ENCODE data around the gene IL25. TPM values are rescaled to one million over a fixed set of nuclear protein-coding genes. Genes with fewer than 3 reads are reported as not detected.

The IL25 gene
- total and polyA plus RNA-seq, 10 of the 15 experiments (the other 5 are each of a cell fraction or from before 2014, with no cell fraction given): not detected

DNA sequence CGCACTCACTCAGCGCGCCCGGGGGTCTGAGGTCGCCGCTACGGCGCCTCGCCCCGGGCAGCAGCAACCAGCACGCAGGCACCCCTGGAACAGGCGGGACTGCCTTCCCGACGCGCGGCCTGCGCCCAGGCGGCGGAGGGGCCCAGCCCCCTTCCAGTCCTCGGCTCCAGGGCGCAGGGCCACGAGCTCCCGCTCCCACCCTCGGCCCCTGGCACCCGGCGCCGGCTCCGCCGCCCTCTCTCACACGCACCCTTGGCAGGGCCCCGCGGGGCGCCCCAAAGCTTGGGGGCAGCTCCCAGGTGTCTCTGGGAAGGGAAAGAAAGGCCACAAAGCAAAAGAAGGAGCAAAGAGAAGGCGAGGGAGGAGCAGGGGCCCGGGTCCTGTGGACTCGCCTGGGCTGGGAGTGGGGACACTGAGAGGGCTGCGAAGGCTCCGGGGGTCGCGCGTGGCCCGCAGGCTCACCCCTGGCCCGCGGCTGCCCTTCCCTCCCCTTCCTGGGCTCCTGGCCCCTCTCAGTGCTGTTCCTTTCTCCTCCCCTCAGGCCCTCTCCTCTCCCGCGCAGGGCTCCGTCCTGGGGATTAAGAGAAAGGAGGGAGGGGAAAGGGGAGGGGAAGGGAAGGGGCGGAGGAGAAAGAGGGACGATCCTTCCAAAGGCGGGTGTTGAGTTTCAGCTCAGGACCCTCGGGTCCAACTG lies 6.7 kb upstream of the IL25 start:
- Histone ChIP-seq H2AFZ (ENCODE audit: control insufficient read depth, low read depth, low read length) (no peak overlapping the region), H3K4me1 (ENCODE audit: control insufficient read depth, insufficient read depth, low read length) (no peaks in the 10 kb centered on the region), H3K36me3 (ENCODE audit: control insufficient read depth in 2 of 2, insufficient read depth in 2 of 2, low read length in 1 of 2) (no peaks in the 10 kb centered on the region), H4K20me1 (ENCODE audit: control insufficient read depth, insufficient read depth) (no peaks in the 10 kb centered on the region), H3K27me3 (replicated peaks in 1 of 2; ENCODE audit: control insufficient read depth in 2 of 2, insufficient read depth in 2 of 2, low read length in 1 of 2) (peaks cover 0 to 8% of the 10 kb centered on the region in 2 experiments; a peak in 3 of 4 replicates), H3K9me3 (replicated peaks; ENCODE audit: control insufficient read depth, insufficient read depth, low read length) (no peaks in the 10 kb centered on the region), H3K4me2 (ENCODE audit: control insufficient read depth, insufficient read depth) (no peak overlapping the region), H3K27ac (ENCODE audit: control insufficient read depth, insufficient read depth) (no peak overlapping the region), H3K79me2 (ENCODE audit: control insufficient read depth, insufficient read depth, low read length) (no peaks in the 10 kb centered on the region), H3K9ac (ENCODE audit: control insufficient read depth, insufficient read depth, low read length) (no peak overlapping the region), H3K4me3 (no peak overlapping the region)
- SMC1A ChIA-PET (ENCODE audit: uncharacterized antibody, unreplicated experiment): no interaction called here
- ATAC-seq (no peak), FAIRE-seq (no peak), DNase-seq (ENCODE audit: low read depth, low spot score) (no peak)
- intact Hi-C loops (cut with micrococcal nuclease; ENCODE audit: unreplicated experiment): no loop called here
- POLR2A ChIA-PET: no interaction called here
- in situ Hi-C loops (cut with MboI): no loop called here
- TF ChIP-seq SMAD5 (IDR thresholded peaks at IDR 0.05; ENCODE audit: low read depth) (no peak), RFX5 (IDR thresholded peaks at IDR 0.05; ENCODE audit: low read depth, low read length) (no peak), NFYB (IDR thresholded peaks at IDR 0.05; ENCODE audit: insufficient read depth, low read depth, low read length) (no peak), JUNB (IDR thresholded peaks at IDR 0.05) (no peak), NFIC (IDR thresholded peaks at IDR 0.05; ENCODE audit: low read depth, low read length) (no peak), PAX8 (IDR thresholded peaks at IDR 0.05) (no peak), MXI1 (IDR thresholded peaks at IDR 0.05; ENCODE audit: low read depth, low read length) (no peak), SUPT20H (IDR thresholded peaks at IDR 0.05; ENCODE audit: borderline replicate concordance, control insufficient read depth, low read depth, low read length) (no peak)
- TF ChIP-seq, protein P1, sequence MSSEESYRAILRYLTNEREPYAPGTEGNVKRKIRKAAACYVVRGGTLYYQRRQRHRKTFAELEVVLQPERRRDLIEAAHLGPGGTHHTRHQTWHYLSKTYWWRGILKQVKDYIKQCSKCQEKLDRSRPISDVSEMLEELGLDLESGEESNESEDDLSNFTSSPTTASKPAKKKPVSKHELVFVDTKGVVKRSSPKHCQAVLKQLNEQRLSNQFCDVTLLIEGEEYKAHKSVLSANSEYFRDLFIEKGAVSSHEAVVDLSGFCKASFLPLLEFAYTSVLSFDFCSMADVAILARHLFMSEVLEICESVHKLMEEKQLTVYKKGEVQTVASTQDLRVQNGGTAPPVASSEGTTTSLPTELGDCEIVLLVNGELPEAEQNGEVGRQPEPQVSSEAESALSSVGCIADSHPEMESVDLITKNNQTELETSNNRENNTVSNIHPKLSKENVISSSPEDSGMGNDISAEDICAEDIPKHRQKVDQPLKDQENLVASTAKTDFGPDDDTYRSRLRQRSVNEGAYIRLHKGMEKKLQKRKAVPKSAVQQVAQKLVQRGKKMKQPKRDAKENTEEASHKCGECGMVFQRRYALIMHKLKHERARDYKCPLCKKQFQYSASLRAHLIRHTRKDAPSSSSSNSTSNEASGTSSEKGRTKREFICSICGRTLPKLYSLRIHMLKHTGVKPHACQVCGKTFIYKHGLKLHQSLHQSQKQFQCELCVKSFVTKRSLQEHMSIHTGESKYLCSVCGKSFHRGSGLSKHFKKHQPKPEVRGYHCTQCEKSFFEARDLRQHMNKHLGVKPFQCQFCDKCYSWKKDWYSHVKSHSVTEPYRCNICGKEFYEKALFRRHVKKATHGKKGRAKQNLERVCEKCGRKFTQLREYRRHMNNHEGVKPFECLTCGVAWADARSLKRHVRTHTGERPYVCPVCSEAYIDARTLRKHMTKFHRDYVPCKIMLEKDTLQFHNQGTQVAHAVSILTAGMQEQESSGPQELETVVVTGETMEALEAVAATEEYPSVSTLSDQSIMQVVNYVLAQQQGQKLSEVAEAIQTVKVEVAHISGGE (CRISPR knock-in tag; IDR thresholded peaks at IDR 0.05): no peak
- TF ChIP-seq, protein P2, sequence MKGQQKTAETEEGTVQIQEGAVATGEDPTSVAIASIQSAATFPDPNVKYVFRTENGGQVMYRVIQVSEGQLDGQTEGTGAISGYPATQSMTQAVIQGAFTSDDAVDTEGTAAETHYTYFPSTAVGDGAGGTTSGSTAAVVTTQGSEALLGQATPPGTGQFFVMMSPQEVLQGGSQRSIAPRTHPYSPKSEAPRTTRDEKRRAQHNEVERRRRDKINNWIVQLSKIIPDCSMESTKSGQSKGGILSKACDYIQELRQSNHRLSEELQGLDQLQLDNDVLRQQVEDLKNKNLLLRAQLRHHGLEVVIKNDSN (IDR thresholded peaks at IDR 0.05; ENCODE audit: borderline replicate concordance, extremely low read length, insufficient read depth, low read depth, low read length): no peak
- CTCF ChIA-PET: no interaction called here
- no TSS peak for BruUV-seq (replicated peaks)
- 46% methylated on average over 46 of the region's 51 CpGs for WGBS (ENCODE audit: insufficient coverage, insufficient replicate concordance, low lambda C conversion rate, missing lambda C conversion rate)
- RAD21 ChIA-PET (ENCODE audit: unreplicated experiment): no interaction called here

All from GM12878 (cell line).